Coronary artery (tissue), 2 donors: ENCODE measurements around the gene BACH2.

Experiments
- DNase-seq: peaks from one replicate; pipeline ENCODE4 v3.0.0-alpha.2; 2017; ENCODE audit warnings: low spot score
- H3K27ac ChIP-seq, 2 donors: fragments of 200-600 bp; sonication (generic); one replicate each; pipeline ENCODE4 v1.5.1; 2016 to 2019
- H3K4me3 ChIP-seq: fragments of 200-600 bp; sonication (generic); 2 replicates; pipeline ENCODE4 v1.5.1; 2016; ENCODE audit warnings: mild to moderate bottlenecking, moderate library complexity
- CTCF ChIP-seq: fragments of 200-600 bp; sonication (generic); IDR thresholded peaks from one replicate; pipeline ENCODE4 v1.5.1; 2019; ENCODE audit warnings: antibody characterized with exemption

BACH2 gene

GRCh38 chr6:90277302-90278011 lies 19.2 kb downstream of the BACH2 start:
- Histone ChIP-seq H3K27ac (no peak overlapping the region), H3K4me3 (no peak overlapping the region)
- DNase-seq = no peak
- TF ChIP-seq CTCF = no peak

DNA sequence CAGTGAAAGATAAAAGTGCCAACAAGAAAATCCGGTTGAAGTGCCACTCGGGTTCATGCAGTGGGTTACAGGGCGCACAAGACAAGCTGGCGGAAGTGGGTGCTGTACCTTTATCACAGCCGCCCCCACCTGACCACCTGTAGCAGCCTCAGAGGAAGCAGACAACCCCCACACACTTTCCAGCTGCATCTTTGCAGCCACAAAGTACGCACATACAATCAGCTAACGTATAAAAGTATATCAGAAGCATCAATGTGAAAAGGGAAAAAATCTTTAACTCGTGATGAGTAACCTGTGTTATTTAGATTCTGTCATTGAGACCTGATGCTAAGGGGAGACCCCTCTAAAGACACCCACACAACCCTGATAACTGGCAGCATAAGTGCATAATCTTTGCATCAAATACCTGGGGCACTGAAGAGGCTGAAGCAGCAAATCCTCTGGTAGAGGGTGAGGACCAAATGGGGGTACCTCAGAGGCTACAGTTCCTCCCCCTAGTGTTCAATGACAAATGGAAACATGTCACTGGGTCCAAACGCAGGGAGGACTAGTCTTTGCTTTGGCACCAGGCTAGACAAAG lies 22.1 kb downstream of the BACH2 start:
- no peak for TF ChIP-seq CTCF
- H3K4me3 ChIP-seq = no peak overlapping the region
- no peak for DNase-seq
- H3K27ac ChIP-seq = no peak overlapping the region

- Histone ChIP-seq H3K4me3 (no peak overlapping the region), H3K27ac (no peak overlapping the region)
- DNase-seq = no peak
- TF ChIP-seq CTCF = no peak
Observed at GRCh38 chr6:90273863-90274262, 22.8 kb downstream of the BACH2 start.

GRCh38 chr6:90272895-90273294 lies 23.7 kb downstream of the BACH2 start:
- no peak for TF ChIP-seq CTCF

DNA sequence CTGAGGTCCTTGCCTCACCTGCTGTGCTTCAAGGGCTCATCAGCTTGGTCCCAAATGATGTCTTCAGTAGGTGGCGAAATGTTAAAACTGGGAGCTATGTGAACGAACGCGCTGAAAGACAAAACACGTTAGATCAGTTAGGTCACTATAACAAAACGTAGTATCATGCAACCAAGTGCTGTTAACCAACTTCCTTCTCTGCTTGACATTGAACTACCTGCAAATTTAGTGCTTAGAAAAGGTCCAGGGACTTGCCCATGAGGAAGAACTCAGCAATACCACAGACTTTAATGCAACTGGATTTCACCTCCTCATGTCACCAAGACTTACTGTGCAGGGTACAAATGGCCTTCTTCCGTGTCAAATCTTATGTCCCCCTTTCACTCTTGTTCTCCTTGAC lies 24.8 kb downstream of the BACH2 start:
- DNase-seq = no peak
- Histone ChIP-seq H3K4me3 (no peak overlapping the region), H3K27ac (no peak overlapping the region)
- TF ChIP-seq CTCF = no peak

More at GRCh38 chr6:90272895-90273294, 23.7 kb downstream of the BACH2 start:
- Histone ChIP-seq H3K27ac (no peak overlapping the region), H3K4me3 (no peak overlapping the region)
- no peak for DNase-seq

DNA sequence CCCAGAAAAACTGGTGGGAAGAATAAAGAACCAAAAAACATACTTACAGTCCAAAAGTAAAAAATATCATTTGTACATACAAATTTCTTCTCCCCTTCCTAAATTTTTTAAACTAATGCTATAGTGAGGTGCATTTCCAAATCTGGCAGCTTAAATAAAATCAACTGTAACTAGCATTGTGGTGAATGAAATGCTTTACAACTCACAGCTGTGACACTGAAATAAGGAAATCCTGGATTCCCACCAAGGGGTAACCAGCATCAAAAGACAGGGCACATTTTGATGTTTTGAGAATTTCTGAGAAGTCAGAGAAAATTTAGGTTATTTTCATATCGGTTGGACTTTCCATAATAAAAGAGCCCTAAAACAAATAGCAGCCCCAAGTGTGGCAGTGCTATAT lies 27.3 kb downstream of the BACH2 start:
- H3K27ac ChIP-seq = no peak overlapping the region
- no peak for DNase-seq
- TF ChIP-seq CTCF = no peak

DNA sequence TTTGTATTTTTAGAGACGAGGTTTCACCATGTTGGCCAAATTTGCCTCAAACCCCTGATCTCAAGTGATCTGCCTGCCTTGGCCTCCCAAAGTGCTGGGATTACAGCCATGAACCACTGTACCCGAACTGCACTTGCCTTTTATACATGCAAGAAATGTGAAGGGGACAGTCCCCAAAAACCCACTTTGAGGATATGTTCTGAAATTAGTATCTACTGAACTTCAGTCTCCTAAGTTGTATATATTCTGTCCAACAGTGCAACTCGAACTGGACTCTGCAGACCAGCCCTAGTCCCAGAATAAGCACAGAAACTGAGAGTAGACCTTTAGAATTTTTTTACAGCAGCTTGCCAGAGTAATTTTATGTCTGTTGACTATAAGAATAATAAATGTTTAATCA lies 28.5 kb downstream of the BACH2 start:
- no peak for DNase-seq
- H3K27ac ChIP-seq = no peak overlapping the region
- no peak for TF ChIP-seq CTCF
- H3K4me3 ChIP-seq = no peak overlapping the region

More for the DNA sequence above, 27.3 kb downstream of the BACH2 start:
- H3K4me3 ChIP-seq = no peak overlapping the region
